ENCODE data around the gene SLC27A2. TPM values are rescaled to one million over a fixed set of nuclear protein-coding genes. Genes with fewer than 3 reads are reported as not detected.

Gene SLC27A2
- total RNA-seq, 2 donors from 2014 or later: not detected

- H3K27ac ChIP-seq: no peak overlapping the region
- H3K36me3 ChIP-seq: no peaks in the 10 kb centered on the region
- H3K9me3 ChIP-seq: no peaks in the 10 kb centered on the region
- H3K27me3 ChIP-seq: no peaks in the 10 kb centered on the region
- H3K4me3 ChIP-seq: no peak overlapping the region
- no peaks in the 10 kb centered on the region for H3K4me1 ChIP-seq
- DNase-seq (ENCODE audit: low spot score): no peak
- no peak for TF ChIP-seq CTCF (IDR thresholded peaks at IDR 0.05)
These were observed 37.5 kb upstream of the SLC27A2 start for GRCh38 chr15:50144341-50145120.

- no peaks in the 10 kb centered on the region for H3K4me1 ChIP-seq
- no peak overlapping the region for H3K4me3 ChIP-seq
- H3K27me3 ChIP-seq: no peaks in the 10 kb centered on the region
- no peaks in the 10 kb centered on the region for H3K36me3 ChIP-seq
- H3K27ac ChIP-seq: no peak overlapping the region
- peak; percentile 45 to 71 for TF ChIP-seq CTCF (IDR thresholded peaks at IDR 0.05)
- H3K9me3 ChIP-seq: no peaks in the 10 kb centered on the region
- DNase-seq (ENCODE audit: low spot score): no peak
These were observed 36.5 kb upstream of the SLC27A2 start for GRCh38 chr15:50145451-50145872.

- TF ChIP-seq CTCF (IDR thresholded peaks at IDR 0.05): no peak
- no peaks in the 10 kb centered on the region for H3K9me3 ChIP-seq
These were observed 35.4 kb upstream of the SLC27A2 start for GRCh38 chr15:50146632-50147031.

GRCh38 chr15:50148362-50148963 is 33.5 kb upstream of the SLC27A2 start:
- H3K9me3 ChIP-seq: no peaks in the 10 kb centered on the region
- no peaks in the 10 kb centered on the region for H3K4me1 ChIP-seq
- no peak overlapping the region for H3K4me3 ChIP-seq
- no peak for TF ChIP-seq CTCF (IDR thresholded peaks at IDR 0.05)
- DNase-seq (ENCODE audit: low spot score): no peak
- H3K27me3 ChIP-seq: no peaks in the 10 kb centered on the region
- H3K27ac ChIP-seq: no peak overlapping the region
- no peaks in the 10 kb centered on the region for H3K36me3 ChIP-seq

More at GRCh38 chr15:50146632-50147031, 35.4 kb upstream of the SLC27A2 start:
- Histone ChIP-seq H3K36me3 (no peaks in the 10 kb centered on the region), H3K4me1 (no peaks in the 10 kb centered on the region), H3K27ac (no peak overlapping the region), H3K4me3 (no peak overlapping the region), H3K27me3 (no peaks in the 10 kb centered on the region)
- DNase-seq (ENCODE audit: low spot score): no peak

GRCh38 chr15:50149090-50149489 is 32.9 kb upstream of the SLC27A2 start:
- DNase-seq (ENCODE audit: low spot score): no peak
- Histone ChIP-seq H3K27ac (no peak overlapping the region), H3K4me3 (no peak overlapping the region), H3K9me3 (no peaks in the 10 kb centered on the region), H3K27me3 (no peaks in the 10 kb centered on the region), H3K4me1 (no peaks in the 10 kb centered on the region), H3K36me3 (no peaks in the 10 kb centered on the region)
- TF ChIP-seq CTCF (IDR thresholded peaks at IDR 0.05): no peak

Data from right atrium auricular region (tissue), 2 donors.